Tibial nerve (tissue), 4 donors: Measurements from ENCODE around the gene TIE1. TPM values are rescaled to one million over a fixed set of nuclear protein-coding genes. Genes with fewer than 3 reads are reported as not detected.
"Not testable (repeated sequence)": the region's sequence is repeated elsewhere in the genome, so short reads cannot be mapped to it uniquely, and the experiment has no call there.

ENCODE experiments used
- DNase-seq, 2 donors: peaks; one replicate each; pipeline ENCODE4 v3.0.0-alpha.2; 2019; ENCODE audit warnings: low spot score in 2 of 2
- H3K27ac ChIP-seq, 4 donors: fragments of 200-600 bp; sonication (generic) in 3 of 4; one replicate each; pipeline ENCODE4 v1.5.1; 2017 to 2019; ENCODE audit warnings: mild to moderate bottlenecking in 1 of 4
- H3K27me3 ChIP-seq, 2 donors: fragments of 200-600 bp; sonication (generic) in 1 of 2; one replicate each; pipeline versions ENCODE4 v1.5.1 to v1.6.0; 2017 to 2019
- H3K36me3 ChIP-seq, 3 donors: fragments of 200-600 bp; sonication (generic); one replicate each; pipeline ENCODE4 v1.5.1; 2018 to 2019
- H3K4me1 ChIP-seq, 4 donors: fragments of 200-600 bp; sonication (generic) in 3 of 4; one replicate each; pipeline ENCODE4 v1.5.1; 2017 to 2019
- H3K4me3 ChIP-seq, 4 donors: fragments of 200-600 bp; sonication (generic) in 3 of 4; one replicate each; pipeline ENCODE4 v1.5.1; 2017 to 2019; ENCODE audit warnings: mild to moderate bottlenecking in 1 of 4, moderate library complexity in 1 of 4
- H3K9me3 ChIP-seq, 4 donors: fragments of 200-600 bp; sonication (generic) in 3 of 4; one replicate each; pipeline ENCODE4 v1.5.1; 2017 to 2019
- CTCF ChIP-seq, 5 experiments: fragments of 200-600 bp in 3 of 5; fragments of 450-650 bp in 2 of 5; sonication (generic) in 3 of 5; IDR thresholded peaks; one replicate each; pipeline ENCODE4 v1.5.1; 2016 to 2019; ENCODE audit warnings: antibody characterized with exemption in 5 of 5, mild to moderate bottlenecking in 3 of 5, moderate library complexity in 2 of 5
- EP300 ChIP-seq, 2 donors: sonication (generic); formaldehyde crosslinking; IDR thresholded peaks; one replicate each; pipeline ENCODE4 v1.6.1; 2017; ENCODE audit warnings: antibody characterized with exemption in 2 of 2, mild to moderate bottlenecking in 1 of 2
- POLR2A ChIP-seq, 2 donors: fragments of 450-650 bp; IDR thresholded peaks; one replicate each; pipeline ENCODE4 v1.6.1; 2017; ENCODE audit warnings: antibody characterized with exemption in 2 of 2, mild to moderate bottlenecking in 2 of 2, moderate library complexity in 2 of 2
- whole genome bisulfite sequencing, 2 donors: methylation state at CpG; one replicate each; pipeline ENCODE4 v1.1.5; 2018; 5-methylcytosine and 5-hydroxymethylcytosine counted together
- total RNA-seq, 4 donors: library from RNA; depleted of rRNA; stranded (reverse); fragments of >200 nt; gene quantifications; one replicate each; pipeline ENCODE4 v1.1.0, GENCODE V29; 2016

The TIE1 gene
- total RNA-seq, 4 donors from 2014 or later = 37.5 to 95.9 (median 68.1) TPM

GRCh38 chr1:43367904-43368645 is 67.3 kb downstream of the TIE1 start, which contains the start of gene ELOVL1:
Gene ELOVL1, minus strand, starts transcription at chr1:43368011. Its CDS starts 2,402 bp downstream, at chr1:43365609.
- TF ChIP-seq CTCF (IDR thresholded peaks at IDR 0.05) (peak in 3 of 5 experiments; percentile 14 to 55 (median 37)), EP300 (IDR thresholded peaks at IDR 0.05) (peak in 1 of 2 donors; percentile 81), POLR2A (IDR thresholded peaks at IDR 0.05) (peak; percentile 26 to 74)
- Histone ChIP-seq H3K4me1 (peaks cover 0 to 42% (median 20%) of the 10 kb centered on the region in 4 donors), H3K9me3 (no peaks in the 10 kb centered on the region), H3K27me3 (no peaks in the 10 kb centered on the region), H3K27ac (peak within 1 kb of the TSS; percentile 88 to 98 (median 98)), H3K36me3 (peaks cover 0 to 29% (median 20%) of the 10 kb centered on the region in 3 donors), H3K4me3 (peak within 1 kb of the TSS; percentile 80 to 97 (median 91))
- peak; percentile 83 to 86 for DNase-seq
- WGBS, 2 donors = 1% methylated on average over 15 to 35 of the region's 58 CpGs

- TF ChIP-seq POLR2A (IDR thresholded peaks at IDR 0.05) (no peak), EP300 (IDR thresholded peaks at IDR 0.05) (no peak), CTCF (IDR thresholded peaks at IDR 0.05) (no peak)
- peaks cover 0 to 27% (median 17%) of the 10 kb centered on the region in 3 donors for H3K36me3 ChIP-seq
- no peaks in the 10 kb centered on the region for H3K9me3 ChIP-seq
- DNase-seq = no peak
- H3K4me1 ChIP-seq = peaks cover 0 to 48% (median 20%) of the 10 kb centered on the region in 4 donors
- WGBS, 2 donors = 15 to 17% methylated on average over 6 of the region's 6 CpGs
- peak overlapping the region; percentile 71 to 97 (median 83) for H3K4me3 ChIP-seq
- H3K27me3 ChIP-seq = no peaks in the 10 kb centered on the region
- peak overlapping the region; percentile 71 to 98 (median 96) for H3K27ac ChIP-seq
These were observed 67.9 kb downstream of the TIE1 start for GRCh38 chr1:43368646-43369020.

- not testable (repeated sequence) for H3K27ac ChIP-seq, H3K4me3 ChIP-seq, DNase-seq, H3K9me3 ChIP-seq, H3K27me3 ChIP-seq
- peaks cover 0 to 48% (median 20%) of the 10 kb centered on the region in 4 donors for H3K4me1 ChIP-seq
- 90 to 95% methylated on average over 6 of the region's 6 CpGs for WGBS, 2 donors
- peaks cover 0 to 19% (median 6%) of the 10 kb centered on the region in 3 donors for H3K36me3 ChIP-seq
These were observed 69.0 kb downstream of the TIE1 start for GRCh38 chr1:43369779-43370178.

GRCh38 chr1:43370564-43370963 is 69.8 kb downstream of the TIE1 start:
- H3K4me1 ChIP-seq = peaks cover 0 to 47% (median 20%) of the 10 kb centered on the region in 4 donors
- TF ChIP-seq CTCF (IDR thresholded peaks at IDR 0.05) (no peak), POLR2A (IDR thresholded peaks at IDR 0.05) (no peak), EP300 (IDR thresholded peaks at IDR 0.05) (no peak)
- H3K27me3 ChIP-seq = no peaks in the 10 kb centered on the region
- 81 to 84% methylated on average over 4 of the region's 4 CpGs for WGBS, 2 donors
- peaks cover 0 to 11% (median 0%) of the 10 kb centered on the region in 3 donors for H3K36me3 ChIP-seq
- no peak for DNase-seq
- H3K27ac ChIP-seq = peak overlapping the region in 1 of 4 donors; percentile 35
- no peak overlapping the region for H3K4me3 ChIP-seq
- no peaks in the 10 kb centered on the region for H3K9me3 ChIP-seq

- WGBS, 2 donors = 93 to 95% methylated on average over 5 of the region's 5 CpGs
- DNase-seq = no peak
- Histone ChIP-seq H3K4me3 (no peak overlapping the region), H3K27ac (peak overlapping the region in 2 of 4 donors; percentile 62 to 65), H3K36me3 (peaks cover 0 to 7% (median 0%) of the 10 kb centered on the region in 3 donors), H3K27me3 (no peaks in the 10 kb centered on the region), H3K9me3 (no peaks in the 10 kb centered on the region), H3K4me1 (peaks cover 0 to 31% (median 9%) of the 10 kb centered on the region in 4 donors)
- TF ChIP-seq POLR2A (IDR thresholded peaks at IDR 0.05) = no peak
- no peak for TF ChIP-seq EP300 (IDR thresholded peaks at IDR 0.05)
- TF ChIP-seq CTCF (IDR thresholded peaks at IDR 0.05) = no peak
These were observed 71.4 kb downstream of the TIE1 start for GRCh38 chr1:43372172-43372571.

Other genes starting within 250 kb of the TIE1 start
- 10 to 100 TPM; 48.8 to 57.3 (median 51.2) TPM for gene EBNA1BP2, start 128.7 kb upstream of the TIE1 start, total RNA-seq
- gene CFAP57, start 128.7 kb upstream of the TIE1 start, total RNA-seq = under 1 TPM in 3 of 4 donors, not detected in 1; 0.21 to 0.30 (median 0.22) TPM
- gene TMEM125, start 31.0 kb upstream of the TIE1 start, total RNA-seq = 1 to 10 TPM in 1 of 4 donors, under 1 TPM in 2, not detected in 1; 0.20 to 2.6 (median 0.21) TPM
- gene C1orf210, start 15.4 kb upstream of the TIE1 start, total RNA-seq = not detected
- gene MPL, start 36.8 kb downstream of the TIE1 start, total RNA-seq = 1 to 10 TPM in 1 of 4 donors, under 1 TPM in 1, not detected in 2; 0.66 to 1.7 TPM
- 1 to 10 TPM in 3 of 4 donors, under 1 TPM in 1; 0.42 to 3.5 (median 1.5) TPM for gene CDC20, start 58.0 kb downstream of the TIE1 start, total RNA-seq
- 10 to 100 TPM; 48.6 to 66.6 (median 50.8) TPM for gene ELOVL1, start 67.0 kb downstream of the TIE1 start, total RNA-seq
- 10 to 100 TPM; 22.8 to 35.1 (median 28.5) TPM for gene MED8, start 88.8 kb downstream of the TIE1 start, total RNA-seq
- gene SZT2, start 88.9 kb downstream of the TIE1 start, total RNA-seq = 10 to 100 TPM; 49.2 to 68.7 (median 57.3) TPM
- 100 to 1,000 TPM in 2 of 4 donors, 10 to 100 TPM in 2; 69.8 to 144 (median 97.7) TPM for gene HYI, start 152.9 kb downstream of the TIE1 start, total RNA-seq
- gene PTPRF, start 229.9 kb downstream of the TIE1 start, total RNA-seq = 100 to 1,000 TPM in 2 of 4 donors, 10 to 100 TPM in 2; 72.0 to 112 (median 92.5) TPM